ENCODE results near the gene AASS.
"Not testable (repeated sequence)": the region's sequence is repeated elsewhere in the genome, so short reads cannot be mapped to it uniquely, and the experiment has no call there.

GRCh38 chr7:122134793-122135192, 9.3 kb downstream of the AASS start:
- not testable (repeated sequence) for TF ChIP-seq CTCF (IDR thresholded peaks at IDR 0.05; ENCODE audit: insufficient read depth, low read length, poor library complexity, severe bottlenecking); EZH2phosphoT487 (conservative IDR thresholded peaks at IDR 0.05; ENCODE audit: low read length)

Measured in SU-DHL-6 (cell line).